Astrocyte (in vitro differentiated cells and primary cell): ENCODE measurements around the gene SIX3. TPM values are rescaled to one million over a fixed set of nuclear protein-coding genes. Genes with fewer than 3 reads are reported as not detected.

Experiments
- DNase-seq: peaks from one replicate; pipeline ENCODE4 v3.0.0-alpha.2; 2010; ENCODE audit warnings: low read depth
- FAIRE-seq: peaks from 2 replicates; lab custom pipeline; 2011; peaks lifted over from hg19 to GRCh38; lab: Jason Lieb, UNC
- H2AFZ ChIP-seq: 2 replicates; pipeline ENCODE4 v1.6.0; 2012; ENCODE audit warnings: low read depth, low read length, inconsistent platforms
- H3K27ac ChIP-seq: 2 replicates; pipeline ENCODE4 v1.5.1; 2011; ENCODE audit warnings: low read depth, low read length, inconsistent platforms
- H3K27me3 ChIP-seq: 2 replicates; pipeline ENCODE4 v1.6.0; 2011; ENCODE audit warnings: low read length, inconsistent platforms; ENCODE audit not compliant: insufficient read depth
- H3K36me3 ChIP-seq: 2 replicates; pipeline ENCODE4 v1.5.1; 2011; ENCODE audit warnings: low read length, inconsistent platforms; ENCODE audit not compliant: insufficient read depth
- H3K4me1 ChIP-seq: 2 replicates; pipeline ENCODE4 v1.5.1; 2011; ENCODE audit warnings: low read length, inconsistent platforms; ENCODE audit not compliant: insufficient read depth
- H3K4me2 ChIP-seq: 2 replicates; pipeline ENCODE4 v1.6.0; 2012; ENCODE audit warnings: low read length, inconsistent platforms
- H3K4me3 ChIP-seq: 2 replicates; pipeline ENCODE4 v1.5.1; 2011; ENCODE audit warnings: low read depth, mild to moderate bottlenecking, low read length, inconsistent platforms; ENCODE audit not compliant: insufficient read depth
- H3K79me2 ChIP-seq: 2 replicates; pipeline ENCODE4 v1.6.0; 2012; ENCODE audit warnings: mild to moderate bottlenecking, low read length, inconsistent platforms; ENCODE audit not compliant: insufficient read depth
- H3K9ac ChIP-seq: 2 replicates; pipeline ENCODE4 v1.6.0; 2012; ENCODE audit warnings: mild to moderate bottlenecking, low read length, inconsistent platforms
- H3K9me3 ChIP-seq: 2 replicates; pipeline ENCODE4 v1.5.1; 2012; ENCODE audit warnings: low read depth, mild to moderate bottlenecking, low read length, inconsistent platforms; ENCODE audit not compliant: insufficient read depth
- H4K20me1 ChIP-seq: 2 replicates; pipeline ENCODE4 v1.6.0; 2012; ENCODE audit warnings: low read length, inconsistent platforms; ENCODE audit not compliant: insufficient read depth
- H3K27ac Mint-ChIP-seq: one replicate; pipeline ENCODE4 v1.8.0; 2021; ENCODE audit warnings: mild to moderate bottlenecking, mixed read lengths; ENCODE audit not compliant: unreplicated experiment
- H3K27me3 Mint-ChIP-seq: one replicate; pipeline ENCODE4 v1.8.0; 2021; ENCODE audit warnings: low read depth, mixed read lengths; ENCODE audit not compliant: unreplicated experiment
- H3K36me3 Mint-ChIP-seq: one replicate; pipeline ENCODE4 v1.8.0; 2021; ENCODE audit warnings: low read depth, mixed read lengths; ENCODE audit not compliant: unreplicated experiment
- H3K4me1 Mint-ChIP-seq: one replicate; pipeline ENCODE4 v1.8.0; 2021; ENCODE audit warnings: low read depth, mixed read lengths; ENCODE audit not compliant: unreplicated experiment
- H3K4me3 Mint-ChIP-seq: one replicate; pipeline ENCODE4 v1.8.0; 2021; ENCODE audit warnings: mild to moderate bottlenecking, moderate library complexity, mixed read lengths; ENCODE audit not compliant: unreplicated experiment
- H3K9me3 Mint-ChIP-seq: one replicate; pipeline ENCODE4 v1.8.0; 2021; ENCODE audit warnings: mild to moderate bottlenecking, mixed read lengths; ENCODE audit not compliant: unreplicated experiment
- CTCF ChIP-seq: IDR thresholded peaks from 2 replicates; pipeline ENCODE4 v1.5.1; 2011; ENCODE audit warnings: low read depth, mild to moderate bottlenecking, inconsistent platforms, low read length, moderate library complexity; ENCODE audit not compliant: insufficient read depth
- EZH2 ChIP-seq: IDR thresholded peaks from 2 replicates; pipeline ENCODE4 v1.6.1; 2012; ENCODE audit warnings: mild to moderate bottlenecking, low read length, inconsistent platforms; ENCODE audit not compliant: insufficient read depth
- total RNA-seq: library from RNA; stranded (reverse); gene quantifications from 2 replicates; pipeline ENCODE4 v1.2.1, GENCODE V29; 2021

The SIX3 gene
- total RNA-seq, 1 donor from 2014 or later = 1.7 TPM

GRCh38 chr2:44937688-44938240, 3.7 kb upstream of the SIX3 start:
- no peaks in the 10 kb centered on the region for H3K9me3 ChIP-seq
- H3K9me3 Mint-ChIP-seq = peaks cover under 1% of the 10 kb centered on the region
- H3K27ac Mint-ChIP-seq = no peak overlapping the region
- H3K27me3 ChIP-seq = peaks cover 83% of the 10 kb centered on the region
- H2AFZ ChIP-seq = no peak overlapping the region
- H3K4me3 Mint-ChIP-seq = peak overlapping the region; percentile 66
- peak overlapping the region; percentile 12 for H3K9ac ChIP-seq
- no peaks in the 10 kb centered on the region for H3K36me3 ChIP-seq
- H3K4me1 ChIP-seq = peaks cover 7% of the 10 kb centered on the region
- H3K79me2 ChIP-seq = peaks cover 4% of the 10 kb centered on the region
- TF ChIP-seq EZH2 (no peak), CTCF (no peak)
- FAIRE-seq = no peak
- no peak overlapping the region for H3K27ac ChIP-seq
- H3K4me1 Mint-ChIP-seq = no peaks in the 10 kb centered on the region
- peaks cover 77% of the 10 kb centered on the region for H3K27me3 Mint-ChIP-seq
- peak overlapping the region; percentile 70 for H3K4me2 ChIP-seq
- no peaks in the 10 kb centered on the region for H3K36me3 Mint-ChIP-seq
- no peak overlapping the region for H3K4me3 ChIP-seq
- peaks cover 7% of the 10 kb centered on the region for H4K20me1 ChIP-seq
- DNase-seq = no peak

DNA sequence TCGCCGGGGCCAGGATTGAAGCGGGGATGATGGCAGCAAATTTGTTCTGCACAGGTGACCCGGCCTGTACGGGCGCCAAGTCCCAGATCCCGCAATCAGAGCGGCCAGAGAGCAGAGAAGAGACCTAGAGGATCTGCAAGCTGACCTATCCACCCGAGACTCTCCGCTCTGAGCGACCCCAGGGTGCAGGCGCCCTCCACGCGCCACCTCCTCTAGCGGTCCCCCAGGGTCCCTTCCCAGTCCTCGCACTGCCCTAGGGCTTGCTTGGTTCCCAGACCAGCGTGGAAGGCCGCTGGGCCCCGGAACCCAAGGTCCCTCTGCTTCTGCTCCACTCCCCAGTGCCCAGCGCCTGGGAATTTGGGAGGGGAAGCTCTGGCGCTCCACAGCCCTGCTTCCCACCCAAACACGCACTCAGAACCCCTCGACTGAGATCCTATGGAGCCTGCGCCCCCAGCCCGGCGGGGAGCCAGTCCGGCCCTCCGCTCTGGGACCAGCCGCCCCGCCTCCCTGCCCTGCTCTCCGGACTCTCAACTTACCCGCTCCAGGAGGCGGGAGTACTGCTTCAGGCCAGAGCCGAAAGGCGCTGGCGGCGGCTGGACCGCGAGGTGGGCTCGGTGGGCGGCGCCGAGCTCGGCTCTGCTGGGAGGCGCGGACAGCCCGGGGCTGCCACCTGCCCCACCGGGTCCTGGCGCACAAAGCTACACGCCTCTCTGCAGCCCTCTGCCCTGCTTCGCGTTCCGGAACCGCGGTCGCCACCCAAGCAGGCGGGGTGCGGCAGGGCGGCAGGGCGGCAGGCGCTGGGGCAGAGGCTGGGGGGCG, 3.0 kb upstream of the SIX3 start:
- peak overlapping the region; percentile 39 for H3K4me3 ChIP-seq
- no peaks in the 10 kb centered on the region for H3K36me3 ChIP-seq
- peaks cover 11% of the 10 kb centered on the region for H3K79me2 ChIP-seq
- Mint-ChIP-seq H3K36me3 (no peaks in the 10 kb centered on the region), H3K9me3 (peaks cover 8% of the 10 kb centered on the region), H3K4me1 (no peaks in the 10 kb centered on the region), H3K4me3 (peak overlapping the region; percentile 66), H3K27ac (no peak overlapping the region), H3K27me3 (peaks cover 78% of the 10 kb centered on the region)
- no peaks in the 10 kb centered on the region for H3K9me3 ChIP-seq
- H3K4me1 ChIP-seq = peaks cover 8% of the 10 kb centered on the region
- no peak for TF ChIP-seq CTCF
- peak; percentile 98 for TF ChIP-seq EZH2
- peak overlapping the region; percentile 70 for H3K4me2 ChIP-seq
- peak overlapping the region; percentile 41 for H2AFZ ChIP-seq
- no peak overlapping the region for H3K27ac ChIP-seq
- FAIRE-seq = no peak
- no peak for DNase-seq
- H3K9ac ChIP-seq = peak overlapping the region; percentile 12
- peaks cover 12% of the 10 kb centered on the region for H4K20me1 ChIP-seq
- H3K27me3 ChIP-seq = peaks cover 83% of the 10 kb centered on the region
